ENCODE results near the gene DUSP22. TPM values are rescaled to one million over a fixed set of nuclear protein-coding genes. Genes with fewer than 3 reads are reported as not detected.

Gene DUSP22
- total and polyA plus RNA-seq, 2 of the 8 experiments (the other 6 are each of a cell fraction or from before 2014, with no cell fraction given) = 15.5 to 32.4 TPM

DNA sequence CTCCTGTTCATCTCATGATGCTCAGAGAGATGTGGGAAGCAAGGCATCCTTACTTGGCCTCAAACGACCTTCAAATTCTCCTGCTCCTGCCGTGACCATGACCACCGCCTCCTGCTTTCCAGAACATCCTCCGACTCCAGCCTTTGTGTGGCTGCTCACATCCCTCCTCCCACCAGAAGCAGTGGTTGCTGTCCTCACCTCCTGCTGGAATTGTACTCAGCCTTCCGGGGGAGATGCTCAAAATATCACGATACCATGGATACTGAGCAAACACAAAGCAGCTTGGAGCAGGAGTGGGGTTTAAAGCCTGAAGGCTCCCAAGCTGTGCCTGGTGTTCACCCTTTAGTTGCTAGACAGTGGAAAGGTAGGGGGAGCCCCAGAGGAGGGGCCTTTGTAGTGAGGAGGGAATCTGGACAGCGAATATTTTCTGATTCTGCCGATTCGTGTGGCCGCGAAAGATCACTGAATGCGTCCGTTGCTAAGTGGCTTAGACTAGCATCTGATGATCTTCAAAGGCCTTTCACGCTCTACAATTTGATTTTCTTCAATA lies 9.3 kb upstream of the DUSP22 start:
- Histone ChIP-seq H3K4me3 (ENCODE audit: extremely low read depth in 1 of 4, insufficient read depth in 2 of 4, low read depth in 3 of 4, low read length in 4 of 4) (no peak overlapping the region), H3K56ac (replicated peaks; ENCODE audit: insufficient read length, low read depth, low read length) (no peak overlapping the region), H4K20me1 (replicated peaks in 1 of 2; ENCODE audit: control insufficient read depth in 1 of 2, insufficient read depth in 2 of 2, low read length in 2 of 2) (no peaks in the 10 kb centered on the region), H3K9ac (replicated peaks in 1 of 4; ENCODE audit: extremely low read depth in 1 of 4, low read depth in 3 of 4, low read length in 3 of 4) (no peak overlapping the region), H4K91ac (replicated peaks; ENCODE audit: insufficient read length, low read length) (no peak overlapping the region), H3K79me2 (ENCODE audit: control insufficient read depth in 1 of 2, insufficient read depth in 2 of 2, low read length in 2 of 2) (no peaks in the 10 kb centered on the region), H2BK15ac (ENCODE audit: low read length) (no peak overlapping the region), H3K23me2 (ENCODE audit: low read depth, low read length) (no peaks in the 10 kb centered on the region), H3K27ac (ENCODE audit: low read depth, low read length) (no peak overlapping the region), H2BK12ac (ENCODE audit: low read depth, low read length) (no peak overlapping the region), H2BK120ac (replicated peaks; ENCODE audit: low read depth, low read length) (no peak overlapping the region), H2BK20ac (ENCODE audit: low read length) (no peak overlapping the region), H2BK5ac (ENCODE audit: low read depth, low read length) (no peak overlapping the region), H3K23ac (ENCODE audit: insufficient read length) (no peak overlapping the region), H4K8ac (ENCODE audit: extremely low read depth, insufficient read depth, low read length) (no peak overlapping the region), H3K9me3 (ENCODE audit: insufficient read depth in 2 of 2, low read depth in 1 of 2, low read length in 1 of 2) (peaks cover 42 to 65% of the 10 kb centered on the region in 2 experiments), H2AK5ac (ENCODE audit: low read depth, low read length) (no peak overlapping the region), H3K79me1 (ENCODE audit: low read depth, low read length) (no peaks in the 10 kb centered on the region), H4K5ac (ENCODE audit: insufficient read length, low read depth, low read length) (no peak overlapping the region), H3K18ac (ENCODE audit: extremely low read depth, low read length) (no peak overlapping the region), H3K4ac (replicated peaks; ENCODE audit: insufficient read length, low read depth, low read length) (no peak overlapping the region), H3K4me2 (ENCODE audit: insufficient read depth in 1 of 2, low read depth in 2 of 2, low read length in 2 of 2) (no peak overlapping the region), H3K14ac (ENCODE audit: insufficient read length) (no peak overlapping the region), H2AFZ (ENCODE audit: low read length) (no peak overlapping the region), H3K36me3 (ENCODE audit: control insufficient read depth in 2 of 4, insufficient read depth in 4 of 4, low read length in 3 of 4) (no peaks in the 10 kb centered on the region), H3K27me3 (replicated peaks in 1 of 4; ENCODE audit: control insufficient read depth in 3 of 4, extremely low read depth in 1 of 4, insufficient read depth in 3 of 4, low read length in 3 of 4) (no peaks in the 10 kb centered on the region), H3K4me1 (replicated peaks in 1 of 4; ENCODE audit: control insufficient read depth in 3 of 4, insufficient read depth in 4 of 4, low read length in 3 of 4) (no peaks in the 10 kb centered on the region)
- DNase-seq (ENCODE audit: low read depth in 1 of 2, low spot score in 2 of 2) = peak in 1 of 2 experiments; percentile 34
- TF ChIP-seq ASH2L (IDR thresholded peaks at IDR 0.05; ENCODE audit: low read length) (no peak), POU5F1 (IDR thresholded peaks at IDR 0.05; ENCODE audit: low read depth, low read length) (no peak), SIRT6 (IDR thresholded peaks at IDR 0.05; ENCODE audit: low read length) (no peak), POLR2A (IDR thresholded peaks at IDR 0.05; ENCODE audit: control extremely low read depth in 1 of 2, low read depth in 2 of 2, low read length in 2 of 2) (no peak), TBP (IDR thresholded peaks at IDR 0.05; ENCODE audit: low read depth, low read length) (no peak), TAF7 (optimal IDR thresholded peaks at IDR 0.05; ENCODE audit: borderline replicate concordance, low read depth, low read length) (no peak), CREB1 (IDR thresholded peaks at IDR 0.05) (no peak), JUN (IDR thresholded peaks at IDR 0.05; ENCODE audit: low read depth, low read length) (no peak), EP300 (IDR thresholded peaks at IDR 0.05; ENCODE audit: borderline replicate concordance in 1 of 2, low read depth in 2 of 2, low read length in 2 of 2) (no peak)
- TF ChIP-seq, protein P1, sequence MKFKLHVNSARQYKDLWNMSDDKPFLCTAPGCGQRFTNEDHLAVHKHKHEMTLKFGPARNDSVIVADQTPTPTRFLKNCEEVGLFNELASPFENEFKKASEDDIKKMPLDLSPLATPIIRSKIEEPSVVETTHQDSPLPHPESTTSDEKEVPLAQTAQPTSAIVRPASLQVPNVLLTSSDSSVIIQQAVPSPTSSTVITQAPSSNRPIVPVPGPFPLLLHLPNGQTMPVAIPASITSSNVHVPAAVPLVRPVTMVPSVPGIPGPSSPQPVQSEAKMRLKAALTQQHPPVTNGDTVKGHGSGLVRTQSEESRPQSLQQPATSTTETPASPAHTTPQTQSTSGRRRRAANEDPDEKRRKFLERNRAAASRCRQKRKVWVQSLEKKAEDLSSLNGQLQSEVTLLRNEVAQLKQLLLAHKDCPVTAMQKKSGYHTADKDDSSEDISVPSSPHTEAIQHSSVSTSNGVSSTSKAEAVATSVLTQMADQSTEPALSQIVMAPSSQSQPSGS (IDR thresholded peaks at IDR 0.05; ENCODE audit: low read length) = no peak
- ChIA-PET CTCF (ENCODE audit: partially characterized antibody) (interaction anchor here (1.1 kb wide), 1 partner anchor 49 kb away, joined by 3 read pairs; no protein-coding TSS in a partner anchor), POLR2A (ENCODE audit: partially characterized antibody) (interaction anchor here (0.5 kb wide), 1 partner anchor 429 kb away, joined by 3 read pairs; no protein-coding TSS in a partner anchor)
- FAIRE-seq = no peak
- WGBS, 2 experiments (ENCODE audit: extremely low coverage in 1 of 2, insufficient coverage in 1 of 2, insufficient read length in 1 of 2, insufficient replicate concordance in 2 of 2, low coverage in 1 of 2, low lambda C conversion rate in 2 of 2, missing lambda C conversion rate in 1 of 2) = 92% methylated on average over 14 of the region's 14 CpGs; no CpG with 5 or more reads in 1 of the 2 experiments
